HG02973 (cell line): Measurements from ENCODE around the gene OTUB1.

Source experiments
- ATAC-seq: cut with Tn5 transposase; IDR thresholded peaks from one replicate; pipeline ENCODE4 v1.9.1; 2021; ENCODE audit warnings: moderate library complexity; ENCODE audit not compliant: unreplicated experiment

Gene OTUB1

DNA sequence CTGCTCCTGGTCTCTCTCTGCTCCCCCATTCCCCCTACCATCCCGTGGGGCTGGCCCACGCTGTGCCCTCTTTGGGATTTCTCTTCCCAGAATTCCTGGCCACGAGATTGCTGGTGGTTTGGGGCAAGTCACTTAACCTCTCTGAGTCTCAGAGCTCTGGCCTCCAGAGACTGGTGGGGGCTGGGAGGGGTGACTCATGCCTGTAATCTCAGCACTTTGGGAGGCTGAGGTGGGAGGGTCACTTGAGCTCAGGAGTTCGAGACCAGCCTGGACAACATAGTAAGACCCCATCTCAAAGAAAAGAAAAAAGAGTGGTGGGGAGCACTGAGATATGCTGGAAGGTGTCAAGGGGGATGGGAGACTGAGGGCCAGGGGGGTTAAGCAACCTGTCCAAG, 18.3 kb downstream of the OTUB1 start:
- no peak for ATAC-seq

DNA sequence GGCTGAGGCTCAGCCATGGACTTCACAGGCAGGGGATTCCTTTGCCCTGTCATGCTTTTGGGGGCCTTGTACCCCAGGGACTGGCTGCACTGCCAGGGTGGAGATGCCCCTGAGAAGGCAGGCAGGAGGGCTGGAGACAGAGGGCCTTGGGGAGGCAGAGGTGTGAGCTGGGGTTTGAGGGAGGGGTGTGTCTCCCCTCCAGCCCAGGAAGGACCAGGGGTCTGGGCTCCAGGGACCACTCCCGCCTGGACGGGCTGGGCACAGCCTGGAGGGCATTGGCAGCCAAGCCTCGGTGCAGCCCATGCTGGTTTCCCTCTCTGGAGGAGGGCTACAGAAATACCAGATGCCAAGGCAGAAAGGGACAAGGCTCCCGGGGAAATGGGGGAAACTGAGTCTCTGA, 19.5 kb downstream of the OTUB1 start:
- no peak for ATAC-seq

DNA sequence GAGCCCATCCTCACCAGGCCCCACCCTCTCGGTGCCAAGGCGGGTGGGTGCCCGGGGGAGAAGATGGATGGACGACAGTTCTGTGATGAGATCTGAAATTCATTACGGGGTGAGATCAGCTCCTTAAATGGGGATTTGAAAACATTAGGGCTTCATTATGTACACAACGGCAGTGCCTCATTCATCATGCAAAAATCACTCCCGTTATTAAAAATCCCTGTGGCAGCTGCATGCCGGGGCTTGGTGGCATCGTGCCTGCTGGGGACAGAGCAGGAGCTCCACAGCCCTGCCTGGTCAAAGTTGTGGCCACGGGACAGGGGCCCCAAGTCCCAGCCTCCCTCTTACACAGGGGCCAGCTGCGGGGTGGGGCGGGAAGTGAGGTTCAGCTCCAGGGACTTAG, 20.2 kb downstream of the OTUB1 start:
- no peak for ATAC-seq

DNA sequence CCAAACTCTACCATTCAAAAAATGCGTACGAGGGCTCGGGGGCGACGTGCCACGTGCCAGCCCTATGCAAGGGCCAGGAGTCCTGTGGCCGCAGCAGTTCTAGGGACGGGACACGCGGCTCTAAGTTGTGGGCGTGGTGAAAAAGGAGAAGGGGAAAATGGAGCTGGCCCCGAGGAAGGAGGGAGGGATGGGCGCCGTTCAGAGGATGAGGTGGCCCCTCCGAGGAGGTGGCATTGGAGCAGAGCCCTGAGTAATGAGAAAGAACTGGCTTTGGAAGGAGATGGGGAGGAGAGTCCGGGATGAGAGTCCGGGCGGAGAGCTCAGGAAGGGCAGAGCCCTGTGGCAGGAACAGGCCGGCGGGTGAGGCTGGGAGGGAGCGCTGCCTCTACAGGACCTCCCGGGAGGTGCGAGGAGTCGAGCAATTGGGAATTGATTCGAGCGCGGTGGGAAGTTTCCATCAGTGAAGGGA, 21.0 kb downstream of the OTUB1 start:
- ATAC-seq, result no peak

DNA sequence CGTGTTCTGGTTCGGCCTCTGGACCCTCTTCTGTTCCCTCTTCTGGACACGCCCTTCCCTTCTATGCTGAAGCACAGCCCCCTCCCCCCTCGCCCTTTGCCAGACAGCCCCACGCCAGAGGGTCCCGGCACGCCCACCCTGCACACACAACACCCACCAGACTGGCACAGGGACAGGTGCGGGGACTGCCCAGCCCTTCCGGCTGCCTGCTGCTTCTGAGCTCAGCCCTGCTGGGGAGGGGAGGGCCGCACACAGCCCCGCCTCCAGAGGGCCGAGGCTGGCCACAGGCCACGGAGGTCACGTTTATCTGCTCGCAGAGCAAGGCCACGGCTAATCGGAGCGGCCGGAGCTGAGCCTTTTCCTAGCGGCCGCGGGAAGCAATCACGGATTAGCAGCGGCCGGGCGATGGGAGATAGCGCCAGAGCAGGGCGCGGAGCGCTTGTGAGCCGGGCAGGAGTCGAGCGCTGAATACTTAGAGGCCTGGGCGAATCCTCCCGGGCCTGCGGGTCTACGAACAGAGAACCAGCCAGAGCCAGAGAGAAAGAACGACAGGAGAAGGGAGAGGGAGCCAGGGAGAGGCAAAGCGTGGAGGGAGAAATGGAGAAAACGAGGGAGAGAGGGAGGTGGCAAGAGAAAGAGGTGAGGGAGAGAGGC, 21.5 kb downstream of the OTUB1 start:
- no peak for ATAC-seq

DNA sequence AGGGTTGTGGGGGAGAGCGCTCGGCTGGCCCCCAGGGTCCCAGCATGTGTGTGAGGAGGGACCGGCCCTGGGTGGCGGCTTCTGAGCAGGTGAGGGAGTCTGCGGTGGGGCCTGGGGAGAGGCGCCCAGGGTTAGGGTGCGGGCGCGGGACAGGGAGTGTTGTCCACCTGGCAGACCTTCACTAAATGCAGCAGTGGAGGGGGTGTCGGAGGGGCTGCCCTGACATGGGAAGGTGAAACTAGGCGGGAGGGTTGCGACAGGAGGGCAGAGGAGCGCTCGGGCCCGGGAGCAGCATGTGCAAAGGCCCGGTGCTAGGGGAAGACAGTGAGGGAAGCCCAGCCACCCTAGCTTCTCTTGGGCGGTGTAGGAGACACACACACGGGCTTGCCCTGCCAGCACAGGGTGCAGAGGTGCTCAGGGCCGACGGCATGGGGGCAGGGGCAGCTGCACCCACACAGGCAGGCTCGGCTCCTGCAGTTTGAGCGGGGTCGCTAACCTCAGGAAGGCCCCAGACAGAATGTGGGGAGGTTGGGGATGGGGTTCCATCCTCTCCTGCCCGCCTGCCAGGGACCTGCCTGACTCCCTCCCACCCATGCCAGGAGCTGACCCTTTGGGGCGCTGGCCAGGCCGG, 22.2 kb downstream of the OTUB1 start:
- ATAC-seq, result no peak

DNA sequence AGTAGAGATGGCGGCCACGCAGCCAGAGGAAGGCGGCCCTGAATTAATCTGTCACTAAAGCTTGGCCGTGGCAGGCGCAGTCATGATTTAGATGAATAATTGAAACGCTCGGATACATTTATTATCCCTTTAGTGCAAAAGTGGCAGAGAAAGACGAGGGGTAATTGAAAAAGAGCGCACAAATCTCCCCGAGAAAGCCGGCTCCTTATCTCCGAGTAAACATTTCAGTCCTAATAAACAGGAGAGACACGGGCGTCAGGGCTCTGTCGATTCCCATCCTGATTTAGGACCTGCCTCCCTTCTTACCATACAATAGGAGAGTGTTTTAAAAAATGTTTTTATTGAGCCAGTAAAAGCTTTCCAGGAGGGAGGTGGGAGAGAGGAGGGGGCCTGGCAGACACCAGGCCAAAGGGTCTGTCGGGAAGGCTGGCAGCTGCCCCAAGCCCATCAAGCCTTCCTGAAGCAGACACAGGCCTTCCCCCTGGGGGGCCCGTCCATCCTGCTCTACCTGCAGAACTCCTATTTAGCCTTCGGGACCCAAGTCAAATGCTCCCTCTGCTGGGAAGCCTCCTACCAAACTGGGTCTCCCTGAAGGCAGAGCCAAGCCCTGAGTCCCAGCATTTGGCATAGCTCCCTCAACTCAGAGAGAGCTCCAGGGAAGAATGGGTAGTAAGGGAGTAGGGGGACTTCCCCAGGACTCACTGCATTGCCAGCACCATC, 22.8 kb downstream of the OTUB1 start:
- ATAC-seq, result no peak

DNA sequence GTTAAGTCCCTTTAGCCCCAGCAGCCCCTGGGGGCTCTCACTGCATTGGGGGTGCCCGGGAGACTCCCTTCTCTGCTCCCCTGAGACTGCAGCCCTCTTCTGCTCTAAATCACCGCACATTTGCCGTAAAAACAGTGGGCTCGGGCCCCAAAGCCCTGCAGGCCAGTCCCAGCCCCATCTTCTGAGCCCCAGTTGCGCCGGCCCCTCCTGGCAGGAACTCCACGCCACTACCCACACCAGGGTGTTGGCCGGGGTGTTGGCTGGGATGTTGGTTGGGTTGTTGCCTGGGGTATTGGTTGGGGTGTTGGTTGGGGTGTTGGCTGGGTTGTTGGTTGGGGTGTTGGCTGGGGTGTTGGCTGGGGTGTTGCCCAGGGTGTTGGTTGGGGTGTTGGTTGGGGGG, 23.5 kb downstream of the OTUB1 start:
- no peak for ATAC-seq

DNA sequence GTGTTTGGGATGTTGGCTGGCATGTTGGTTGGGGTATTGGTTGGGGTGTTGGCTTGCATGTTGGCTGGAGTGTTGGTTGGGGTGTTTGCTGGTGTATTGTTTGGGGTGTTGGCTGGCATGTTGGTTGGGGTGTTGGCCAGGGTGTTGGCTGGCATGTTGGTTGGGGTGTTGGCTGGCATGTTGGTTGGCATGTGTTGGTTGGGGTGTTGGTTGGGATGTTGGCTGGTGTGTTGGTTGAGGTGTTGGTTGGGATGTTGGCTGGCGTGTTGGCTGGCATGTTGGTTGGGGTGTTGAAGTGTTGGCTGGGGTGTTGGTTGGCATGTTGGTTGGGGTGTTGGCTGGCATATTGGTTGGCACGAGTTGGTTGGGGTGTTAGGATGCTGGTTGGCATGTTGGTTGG, 24.5 kb downstream of the OTUB1 start:
- ATAC-seq, result no peak

DNA sequence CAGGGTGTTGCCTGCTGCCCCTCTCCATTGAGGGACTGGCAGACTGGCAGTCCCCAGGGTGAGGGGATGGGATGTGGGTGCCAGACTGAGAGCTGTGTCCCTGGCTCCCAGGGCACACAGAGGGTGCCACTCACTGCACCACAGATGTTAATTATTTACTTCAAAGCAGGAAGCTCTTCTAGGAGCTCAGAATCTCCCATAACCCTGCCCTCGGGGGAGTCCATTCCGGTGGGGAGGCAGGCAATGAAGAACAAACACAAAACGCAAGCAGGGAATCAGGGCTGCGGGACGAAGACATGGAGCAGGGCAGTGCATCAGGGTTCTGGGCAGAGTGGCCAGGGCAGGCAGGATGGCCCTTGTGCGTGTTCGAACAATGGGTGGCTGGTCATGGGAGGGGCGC, 25.1 kb downstream of the OTUB1 start:
- ATAC-seq, result no peak

DNA sequence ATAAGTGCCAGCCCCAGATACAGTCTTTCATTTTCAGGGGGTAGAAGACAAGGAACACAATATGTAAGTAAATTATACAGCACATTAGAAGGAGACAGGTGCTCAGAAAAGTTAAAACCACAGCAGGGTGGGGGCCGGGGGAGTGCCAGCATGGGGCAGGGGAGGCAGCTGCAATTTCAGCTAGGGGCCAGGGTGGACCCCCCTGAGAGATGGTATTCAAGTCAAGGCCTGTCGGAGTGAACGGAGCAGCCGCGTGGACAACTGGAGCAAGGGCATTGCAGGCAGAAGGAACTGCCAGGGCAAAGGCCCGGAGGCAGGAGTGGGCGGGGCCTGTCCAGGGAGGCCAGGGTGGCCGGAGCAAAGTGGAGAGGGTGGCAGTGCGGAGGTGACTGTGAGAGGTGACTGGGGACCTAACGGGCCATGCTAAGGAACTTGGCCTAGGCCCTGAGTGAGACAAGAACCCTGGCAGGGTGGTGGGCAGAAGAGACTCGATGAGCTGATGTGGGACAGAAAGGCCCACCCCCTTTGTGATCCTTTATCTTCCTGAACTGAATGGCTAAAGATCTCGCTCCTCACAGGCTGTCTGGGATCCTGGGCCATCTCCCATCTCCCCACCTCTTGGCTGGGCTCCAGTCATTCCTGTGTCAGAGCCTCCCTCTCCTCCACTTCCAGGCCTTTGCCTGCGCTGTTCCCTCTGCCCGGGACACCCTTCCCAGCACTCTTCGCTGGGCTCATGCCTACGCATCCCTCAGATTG, 27.1 kb downstream of the OTUB1 start:
- no peak for ATAC-seq

DNA sequence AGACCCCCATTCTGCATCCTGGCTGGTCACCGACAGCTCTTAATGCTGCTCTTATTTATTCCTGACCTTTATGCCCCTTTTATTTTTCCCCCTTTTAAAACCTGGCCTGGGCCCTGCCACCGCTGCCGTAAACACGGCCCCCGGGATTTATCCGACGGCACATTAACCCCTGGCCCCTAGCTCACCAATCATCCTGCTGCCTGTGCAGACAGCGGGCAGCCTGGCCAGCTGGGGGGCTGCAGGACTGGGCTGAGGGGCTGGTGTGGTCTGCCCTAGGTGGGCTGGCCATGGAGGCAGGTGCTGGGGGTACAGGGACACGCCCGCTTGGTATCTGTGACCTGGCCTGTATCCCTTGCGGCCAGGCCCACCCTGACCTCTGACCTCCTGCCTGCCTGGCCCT, 28.1 kb downstream of the OTUB1 start:
- no peak for ATAC-seq

DNA sequence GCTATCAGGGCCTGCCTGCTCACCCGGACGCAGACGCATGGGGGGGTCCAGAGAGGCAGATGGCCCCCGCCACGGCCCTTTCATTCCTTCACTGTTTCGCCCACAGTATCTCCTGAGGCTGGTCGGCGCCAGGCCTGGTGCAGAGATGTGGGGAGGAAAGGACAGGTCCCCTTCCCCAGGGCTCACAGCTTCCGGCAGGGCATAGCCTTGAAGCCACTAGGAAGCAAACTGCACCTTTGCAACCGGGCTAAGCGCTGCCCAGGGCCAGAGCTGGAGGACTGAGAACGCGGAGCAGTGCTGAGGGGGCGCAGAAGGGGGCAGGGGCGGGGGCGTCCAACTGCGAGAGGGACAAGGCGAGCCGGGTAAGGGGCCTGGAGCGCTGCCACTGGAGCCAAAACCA, 29.3 kb downstream of the OTUB1 start:
- no peak for ATAC-seq

DNA sequence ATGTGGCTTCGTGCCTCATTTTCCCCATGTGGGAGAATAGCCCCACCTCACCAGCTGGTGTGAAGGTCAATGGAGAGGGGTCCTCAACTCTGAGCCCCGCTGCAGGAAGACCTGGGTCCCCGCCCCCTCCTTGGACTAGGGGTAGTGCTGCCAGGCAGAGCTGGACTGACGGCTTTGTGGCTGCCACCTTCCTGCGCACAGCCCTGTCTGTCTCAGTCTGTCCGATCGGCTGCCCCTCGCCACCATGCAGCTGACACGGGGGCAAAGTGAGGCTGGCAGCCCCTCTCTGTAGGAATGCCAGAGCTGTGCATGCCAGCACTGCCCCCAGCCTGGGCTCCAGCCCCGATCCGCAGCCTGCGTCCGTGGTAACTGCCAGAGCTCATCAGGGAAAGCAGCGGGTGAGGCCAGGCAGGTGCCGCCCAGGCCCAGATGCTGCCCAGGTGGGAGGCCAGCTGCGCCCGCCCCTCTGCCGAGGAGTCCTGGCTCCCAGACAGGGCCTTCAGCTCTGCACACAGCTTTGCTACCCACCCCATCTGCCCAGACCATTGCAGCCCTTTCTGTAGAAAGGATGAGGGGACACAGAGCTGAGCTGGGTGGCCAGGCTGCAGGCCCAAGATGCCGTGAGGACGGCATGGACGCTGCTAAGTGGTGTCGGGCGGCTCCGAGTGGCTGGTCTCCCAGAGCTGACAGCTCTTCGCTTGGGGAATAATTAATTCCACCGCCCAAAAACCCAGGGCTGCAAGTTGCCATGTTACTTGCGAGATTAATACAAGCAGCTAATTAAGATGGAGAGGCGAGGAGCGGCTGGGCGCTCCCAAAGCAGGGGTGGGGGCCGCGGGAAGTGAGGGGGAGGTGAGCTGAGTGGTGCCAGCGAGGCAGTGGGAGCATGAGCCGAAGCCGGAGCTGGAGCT, 30.0 kb downstream of the OTUB1 start:
- no peak for ATAC-seq

DNA sequence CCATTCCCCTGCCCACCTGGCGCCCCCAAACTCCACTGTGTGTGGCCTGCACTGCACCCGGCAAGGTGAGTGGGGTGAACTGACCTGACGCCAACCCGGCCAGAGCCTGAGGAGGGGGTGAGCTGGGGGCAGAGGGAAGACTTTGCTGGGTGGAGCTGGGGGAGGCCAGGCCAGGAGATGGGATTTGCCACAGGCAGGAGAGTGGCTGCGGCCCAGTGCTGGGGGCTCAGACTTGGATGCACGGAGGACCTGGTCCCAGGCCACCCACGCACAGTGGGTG, 31.6 kb downstream of the OTUB1 start:
- ATAC-seq, result no peak

DNA sequence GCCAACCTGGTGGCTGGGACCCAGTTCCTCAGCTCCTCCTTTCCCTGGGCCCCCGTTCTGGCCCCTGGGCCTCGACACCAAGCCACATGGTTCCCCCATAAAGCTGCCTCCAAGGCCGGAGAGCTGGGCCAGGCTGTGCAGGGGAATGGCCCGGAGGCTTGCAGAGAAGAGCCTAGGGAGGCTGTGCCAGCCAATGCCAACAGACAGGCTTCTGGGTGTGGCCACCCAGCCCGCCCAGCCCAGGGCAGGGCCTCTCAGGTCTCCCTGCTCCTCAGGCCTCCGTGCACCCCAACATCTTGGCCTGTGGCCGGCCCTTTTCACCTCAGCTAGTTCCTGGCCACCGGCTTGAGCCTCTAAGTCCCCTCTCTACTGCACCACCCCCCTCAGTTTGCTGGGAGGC, 32.1 kb downstream of the OTUB1 start:
- no peak for ATAC-seq

DNA sequence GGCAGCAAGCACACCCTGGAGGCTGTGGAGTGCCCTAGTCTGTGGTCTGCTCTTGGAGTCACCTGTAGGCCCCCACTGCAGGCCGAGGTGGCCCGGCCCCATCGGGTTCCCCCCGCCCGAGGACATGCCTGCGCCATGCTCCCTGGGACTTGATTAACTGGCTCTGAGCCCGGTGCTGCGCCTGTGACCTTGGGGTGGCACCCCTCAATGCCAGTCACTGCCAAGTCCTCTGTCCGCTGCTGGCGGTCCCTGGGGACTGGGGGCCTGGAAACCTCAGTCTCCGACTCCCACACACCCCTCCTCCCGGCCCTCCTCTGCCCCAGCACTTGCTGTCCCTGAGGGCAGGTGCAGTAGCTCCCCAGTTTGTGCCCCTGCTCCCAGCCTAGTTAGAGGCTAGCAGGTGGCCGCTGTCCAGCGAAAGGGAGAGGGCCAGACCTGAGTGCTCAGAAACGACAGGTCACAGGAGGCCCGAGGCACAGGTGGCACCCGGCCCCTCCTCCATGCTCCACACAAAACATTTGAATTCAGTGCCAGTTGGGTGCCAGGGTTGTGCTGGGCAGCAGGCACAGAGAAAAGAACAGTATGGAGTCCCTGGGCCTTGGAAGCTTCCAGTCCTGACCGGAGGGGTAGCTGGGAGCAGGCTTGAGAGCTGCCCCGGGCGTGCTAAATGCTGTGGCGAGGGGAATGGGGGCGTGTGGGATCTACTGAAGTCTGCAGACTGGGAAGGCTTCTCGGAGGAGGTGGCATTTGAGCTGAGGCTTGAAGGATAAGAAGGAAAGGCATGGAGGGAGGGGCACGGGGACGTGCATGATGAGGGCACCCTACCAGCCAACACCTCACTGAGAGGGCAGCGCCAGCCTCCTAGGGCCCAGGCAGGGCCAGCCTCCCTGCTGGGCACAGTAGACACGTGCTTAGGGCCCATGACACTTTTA, 33.1 kb downstream of the OTUB1 start:
- ATAC-seq, result no peak

DNA sequence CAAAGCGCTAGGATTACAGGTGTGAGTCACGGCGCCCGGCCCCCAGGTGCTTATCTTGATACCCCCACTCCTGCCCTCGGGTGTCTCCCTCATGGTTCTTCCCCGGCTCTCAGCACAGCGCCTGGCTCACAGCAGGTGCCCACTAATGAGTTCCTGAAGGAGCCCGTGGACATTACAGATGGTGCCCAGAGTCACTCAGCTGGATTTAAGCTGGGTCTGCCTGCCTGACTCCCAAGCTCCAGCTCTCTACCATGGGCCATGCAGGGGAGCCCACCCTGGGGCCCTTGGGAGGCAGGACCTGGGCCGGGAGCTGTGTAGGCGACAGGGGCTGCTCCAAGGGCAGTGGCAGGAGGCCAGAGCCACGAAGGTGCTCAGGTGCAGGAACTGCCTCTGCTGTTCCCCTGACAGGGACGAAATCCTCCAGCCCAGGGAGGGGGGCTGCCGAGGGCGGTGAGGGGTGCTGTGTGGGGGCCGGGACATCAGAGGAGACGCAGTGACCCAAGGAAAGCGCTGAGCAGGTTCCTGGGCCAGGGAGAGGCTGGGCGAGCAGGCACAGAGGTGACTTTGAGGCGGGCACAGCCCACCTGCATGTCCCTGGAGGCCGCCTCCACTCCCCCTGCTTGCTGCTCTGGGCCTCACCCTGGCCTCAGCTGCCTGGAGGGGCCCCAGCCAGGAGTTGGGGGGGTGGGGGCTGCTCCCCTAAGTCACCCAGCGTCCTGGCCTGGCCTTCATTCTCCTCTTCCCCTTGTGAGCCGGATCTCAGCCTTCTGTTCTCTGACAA, 34.9 kb downstream of the OTUB1 start:
- no peak for ATAC-seq

DNA sequence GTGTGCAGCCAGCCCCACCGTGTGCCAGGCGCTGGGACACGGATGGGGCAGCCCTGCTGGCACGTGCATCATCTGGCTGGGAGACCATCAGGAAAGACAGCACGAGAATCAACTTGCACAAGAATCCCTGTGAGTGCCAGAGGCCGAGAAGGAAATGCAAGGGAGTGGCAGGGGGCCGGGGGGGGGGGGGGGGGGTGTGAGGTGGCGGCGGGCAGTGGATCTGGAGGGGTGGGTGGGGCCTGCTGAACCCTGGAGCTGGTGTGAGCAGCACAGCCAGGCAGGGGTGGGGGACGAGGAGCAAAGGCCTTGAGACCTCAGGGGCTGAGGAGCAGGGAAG, 35.5 kb downstream of the OTUB1 start:
- ATAC-seq, result no peak
